HG03521 (cell line): ENCODE measurements around the gene TRIM48.
"Not testable (repeated sequence)": the region's sequence is repeated elsewhere in the genome, so short reads cannot be mapped to it uniquely, and the experiment has no call there.

Experiments used
- ATAC-seq: cut with Tn5 transposase; IDR thresholded peaks from one replicate; pipeline ENCODE4 v1.9.1; 2021; ENCODE audit warnings: mild to moderate bottlenecking, moderate library complexity; ENCODE audit not compliant: unreplicated experiment

TRIM48 gene, protein sequence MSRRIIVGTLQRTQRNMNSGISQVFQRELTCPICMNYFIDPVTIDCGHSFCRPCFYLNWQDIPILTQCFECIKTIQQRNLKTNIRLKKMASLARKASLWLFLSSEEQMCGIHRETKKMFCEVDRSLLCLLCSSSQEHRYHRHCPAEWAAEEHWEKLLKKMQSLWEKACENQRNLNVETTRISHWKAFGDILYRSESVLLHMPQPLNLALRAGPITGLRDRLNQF

DNA sequence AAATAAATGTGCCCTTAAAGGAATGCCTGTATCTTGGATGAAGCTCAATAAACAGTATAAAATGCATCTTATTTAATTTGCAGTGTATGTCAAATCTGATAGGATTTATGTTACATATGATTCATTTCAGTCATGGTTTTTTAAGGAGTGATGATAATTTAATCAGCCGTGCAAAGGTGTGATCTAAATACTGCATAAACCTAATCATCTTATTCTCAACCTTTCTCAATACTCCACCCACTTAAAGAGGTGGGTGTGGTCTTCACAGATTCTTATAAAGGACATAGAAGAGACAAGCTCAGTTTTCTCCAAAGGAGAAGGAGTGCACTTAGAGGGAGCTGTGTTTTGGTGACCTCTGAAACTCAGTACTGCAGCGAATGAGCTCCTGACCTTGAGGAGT lies at the start of gene TRIM48:
TSS of gene TRIM48 (plus strand) at position 301 of the 400 bp plus-strand sequence. CDS start 113 bp downstream, outside the sequence.
- not testable (repeated sequence) for ATAC-seq

DNA sequence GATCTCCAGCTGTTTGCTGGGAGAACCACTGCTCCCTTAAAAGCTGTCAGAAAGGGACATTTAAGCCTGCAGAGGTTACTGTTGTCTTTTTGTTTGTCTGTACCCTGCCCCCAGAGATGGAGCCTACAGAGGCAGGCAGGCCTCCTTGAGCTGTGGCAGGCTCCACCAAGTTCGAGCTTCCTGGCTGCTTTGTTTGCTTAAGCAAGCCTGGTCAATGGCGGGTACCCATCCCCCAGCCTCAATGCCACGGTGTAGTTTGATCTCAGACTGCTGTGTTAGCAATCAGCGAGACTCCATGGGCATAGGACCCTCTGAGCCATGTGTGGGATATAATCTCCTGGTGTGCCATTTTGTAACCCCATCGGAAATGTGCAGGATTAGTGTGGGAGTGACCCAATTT lies 23.6 kb upstream of the TRIM48 start:
- ATAC-seq: not testable (repeated sequence)

DNA sequence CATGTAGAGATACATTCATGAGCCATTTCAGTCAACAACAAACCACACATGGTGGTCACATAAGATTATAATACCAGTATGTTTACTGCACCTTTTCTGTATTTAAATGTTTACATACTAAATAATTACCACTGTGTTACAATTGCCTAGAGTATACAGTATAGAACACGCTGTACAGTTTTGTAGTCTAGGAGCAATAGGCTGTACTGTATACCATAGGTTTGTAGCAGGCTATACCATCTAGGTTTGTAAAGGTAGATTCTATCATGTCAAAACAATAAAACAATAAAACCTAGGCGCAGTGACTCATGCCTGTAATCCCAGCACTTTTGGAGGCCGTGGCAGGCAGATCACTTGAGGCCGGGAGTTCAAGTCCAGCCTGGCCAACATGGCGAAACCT lies 1.1 kb downstream of the TRIM48 start:
- no peak for ATAC-seq
